ENCODE measurements around the gene RIN3. TPM values are rescaled to one million over a fixed set of nuclear protein-coding genes. Genes with fewer than 3 reads are reported as not detected.

The RIN3 gene
- total RNA-seq, 1 donor from 2014 or later, result 33.0 TPM

DNA sequence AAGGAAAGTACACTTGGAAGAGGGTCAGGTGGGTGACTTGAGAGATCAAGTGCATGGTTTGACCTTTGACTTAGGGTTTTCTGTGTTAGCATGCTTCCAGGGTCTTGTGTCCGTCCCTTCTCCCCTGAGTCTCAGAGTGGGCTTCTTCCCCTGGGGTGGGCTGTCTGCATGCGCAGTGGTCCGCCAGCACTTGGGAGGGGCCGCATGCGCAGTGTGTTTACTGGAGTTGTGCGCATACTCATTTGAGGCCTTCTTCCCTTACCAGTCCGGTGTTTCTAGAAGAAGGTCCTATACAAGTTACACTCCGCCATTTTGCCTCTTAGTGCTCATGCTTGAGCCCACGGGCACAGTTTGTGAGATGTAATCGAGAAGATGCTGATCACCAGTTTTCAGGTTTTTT, 58.5 kb downstream of the RIN3 start:
- intact Hi-C loops (cut with micrococcal nuclease), result no loop called here

DNA sequence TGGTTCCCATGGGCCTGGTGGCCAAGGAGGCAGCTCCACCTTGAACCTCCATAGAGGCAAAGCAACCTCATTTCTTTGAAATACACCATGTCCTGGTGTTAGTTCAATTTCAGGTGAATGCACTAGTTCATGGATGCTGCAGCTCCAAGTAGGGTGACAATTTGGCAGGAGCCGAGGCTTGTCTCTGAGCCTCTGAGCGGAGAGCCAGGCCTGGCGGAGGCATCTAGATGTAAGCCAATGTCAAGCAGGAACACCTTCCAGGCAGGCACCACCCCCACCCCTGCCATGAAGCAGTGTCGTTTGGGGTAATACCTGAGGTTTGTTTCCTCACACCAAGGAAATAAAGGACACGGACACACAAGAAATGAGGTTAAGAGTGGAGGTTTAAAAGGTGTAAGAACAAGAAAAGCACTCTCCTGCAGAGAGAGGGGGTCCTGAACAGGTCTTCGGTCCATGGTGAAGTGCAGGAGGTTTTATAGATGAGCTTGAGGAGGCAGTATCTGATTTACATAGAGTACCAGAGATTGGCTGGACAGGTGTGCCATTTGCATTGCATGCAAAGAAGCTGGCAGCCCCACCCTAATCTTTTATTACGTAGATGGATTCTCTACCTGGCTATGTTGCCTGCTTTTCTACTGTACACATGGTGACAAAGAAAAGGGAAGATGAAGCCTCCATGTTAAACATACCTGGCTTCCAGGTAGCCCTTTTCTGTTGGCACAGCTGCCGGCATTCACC, 60.3 kb downstream of the RIN3 start:
- intact Hi-C loops (cut with micrococcal nuclease), result no loop called here

DNA sequence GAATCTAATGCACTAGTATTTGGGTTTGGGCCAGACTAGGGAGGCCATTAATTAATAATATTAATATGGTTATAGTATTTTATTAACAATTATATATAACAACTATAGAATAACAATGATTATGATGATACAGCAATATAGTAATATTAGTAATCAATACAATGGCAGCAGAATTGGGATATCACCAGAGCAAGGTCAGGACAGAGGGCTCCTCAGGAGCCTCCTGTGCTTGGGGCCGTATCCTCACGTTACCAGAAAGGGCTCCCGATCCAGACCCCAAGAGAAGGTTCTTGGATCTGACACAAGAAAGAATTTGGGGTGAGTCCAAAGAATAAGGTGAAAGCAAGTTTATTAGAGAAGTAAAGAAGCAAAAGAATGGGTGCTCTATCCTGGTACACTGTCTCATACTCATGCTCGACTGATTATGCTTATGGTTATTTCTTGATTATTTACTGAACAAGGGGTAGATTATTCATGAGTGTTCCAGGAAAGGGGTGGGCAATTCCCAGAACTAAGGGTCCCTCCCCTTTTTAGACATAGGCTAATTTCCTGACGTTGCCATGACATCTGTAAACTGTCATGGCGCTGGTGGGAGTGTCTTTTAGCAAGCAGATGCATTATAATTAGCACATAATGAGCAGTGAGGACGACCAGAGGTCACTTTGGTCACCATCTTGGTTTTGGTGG, 61.6 kb downstream of the RIN3 start:
- intact Hi-C loops (cut with micrococcal nuclease), result no loop called here

DNA sequence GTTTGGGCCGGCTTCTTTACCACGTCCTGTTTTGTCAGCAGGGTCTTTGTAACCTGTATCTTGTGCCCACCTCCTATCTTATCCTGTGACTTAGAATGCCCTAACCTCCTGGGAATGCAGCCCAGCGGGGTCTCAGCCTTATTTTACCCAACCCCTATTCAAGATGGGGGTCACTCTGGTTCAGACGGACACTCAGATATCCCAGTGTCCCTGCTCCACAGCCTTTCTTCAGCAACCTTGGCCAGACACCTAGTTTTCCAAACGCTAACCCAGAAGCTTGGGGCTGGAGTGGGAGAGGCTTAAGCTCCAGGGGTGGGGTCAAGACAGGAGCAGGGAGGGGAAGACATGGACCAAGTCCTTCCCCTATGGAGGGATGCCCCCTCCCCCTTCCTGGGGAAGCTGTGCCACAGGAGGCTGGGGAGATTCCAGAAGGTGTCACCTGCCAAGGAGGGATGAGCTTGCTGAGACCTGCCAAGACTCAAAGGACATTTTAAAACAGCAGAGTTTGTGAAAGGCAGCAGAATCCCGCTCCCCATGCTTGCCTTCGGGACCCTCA, 62.2 kb downstream of the RIN3 start:
- intact Hi-C loops (cut with micrococcal nuclease), result no loop called here

DNA sequence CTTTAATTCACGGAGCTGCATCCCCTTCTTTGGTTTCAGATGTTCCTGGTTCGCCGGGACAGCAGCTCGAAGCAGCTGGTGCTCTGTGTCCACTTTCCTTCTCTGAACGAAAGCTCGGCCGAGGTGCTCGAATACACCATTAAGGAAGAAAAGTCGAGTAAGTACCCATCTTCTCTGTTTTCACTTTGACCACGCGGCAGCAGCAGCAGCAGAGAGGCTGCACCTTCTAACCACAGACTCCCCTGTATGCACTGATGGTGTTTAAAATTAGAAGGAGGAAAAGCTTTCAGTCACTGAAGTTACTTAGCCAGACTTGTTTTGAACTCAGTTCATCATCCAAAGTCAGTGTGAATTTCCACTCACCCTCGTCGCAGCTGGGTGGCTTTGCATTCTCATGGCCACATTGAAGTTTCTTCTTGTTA, 63.8 kb downstream of the RIN3 start:
- intact Hi-C loops (cut with micrococcal nuclease), result loop anchor here (1.0 kb wide), 2 partner anchors 8 to 9 kb away; no protein-coding TSS in a partner anchor

DNA sequence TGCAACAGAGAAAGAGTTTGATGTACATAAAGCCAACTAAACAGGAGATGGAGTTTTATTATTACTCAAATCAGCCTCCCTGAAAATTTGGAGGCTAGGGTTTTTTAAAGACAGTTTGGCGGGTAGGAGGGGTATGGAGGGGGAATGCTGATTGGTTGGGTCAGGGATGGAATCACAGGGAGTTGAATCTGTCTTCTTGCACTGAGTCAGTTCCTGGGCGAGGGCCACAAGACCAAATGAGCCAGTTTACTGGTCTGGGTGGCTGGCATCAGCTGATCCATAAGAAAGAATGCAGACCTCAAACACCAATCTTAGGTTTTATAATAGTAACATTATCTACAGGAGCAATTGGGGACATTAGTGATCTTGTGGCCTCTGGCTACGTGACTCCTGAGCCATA, 64.9 kb downstream of the RIN3 start:
- intact Hi-C loops (cut with micrococcal nuclease), result no loop called here

DNA sequence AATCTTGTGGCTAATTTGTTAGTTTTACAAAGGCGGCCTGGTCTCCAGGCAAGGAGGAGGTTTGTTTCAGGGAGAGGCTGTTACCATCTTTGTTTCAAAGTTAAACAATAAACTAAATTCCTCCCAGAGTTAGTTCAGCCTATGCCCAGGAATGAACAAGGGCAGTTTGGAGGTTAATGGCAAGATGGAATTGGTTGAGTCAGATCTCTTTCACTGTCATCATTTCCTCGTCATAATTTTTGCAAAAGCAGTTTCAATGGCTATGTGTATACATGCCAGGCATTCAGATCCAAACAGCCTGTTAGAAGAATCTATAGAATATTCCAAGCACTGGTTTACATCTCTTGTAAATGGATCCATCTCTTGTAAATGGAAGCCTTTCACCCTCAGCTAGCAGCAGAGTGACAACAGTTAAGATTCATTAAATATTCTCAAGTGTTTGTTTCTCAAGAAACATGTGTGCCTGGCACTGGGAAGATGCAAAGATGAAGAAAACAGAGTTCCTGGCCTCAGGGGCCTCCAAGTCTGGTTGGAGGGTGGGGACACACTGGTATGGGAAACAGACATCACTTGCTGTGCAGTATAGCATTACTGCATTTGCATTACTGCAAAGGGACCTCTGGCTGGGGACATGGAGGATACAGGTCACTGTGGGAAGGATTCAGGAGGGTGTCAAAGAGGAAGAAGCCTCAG, 65.8 kb downstream of the RIN3 start:
- intact Hi-C loops (cut with micrococcal nuclease), result no loop called here

DNA sequence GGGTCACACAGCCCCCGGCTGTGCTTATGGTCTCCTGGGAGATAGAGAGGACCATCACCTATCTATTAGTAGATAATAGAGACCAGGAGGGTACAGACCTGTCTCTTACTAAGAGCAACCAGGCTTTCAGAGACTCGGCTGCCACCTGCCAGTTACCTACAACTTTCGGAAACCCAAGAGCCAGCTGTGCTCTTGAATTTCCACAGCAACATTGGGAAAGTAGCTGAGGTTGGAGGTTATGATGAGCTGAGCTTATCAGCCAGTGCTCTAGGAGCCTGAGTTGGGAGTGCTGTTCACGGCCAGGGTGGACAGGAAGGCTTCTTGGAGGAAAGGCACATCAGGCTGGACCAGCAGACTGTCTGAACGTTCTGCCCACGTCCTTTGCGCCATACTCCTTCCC, 67.6 kb downstream of the RIN3 start:
- intact Hi-C loops (cut with micrococcal nuclease), result loop anchor here (10.0 kb wide), 1 partner anchor 716 kb away; the partner anchor contains the start of gene TC2N

DNA sequence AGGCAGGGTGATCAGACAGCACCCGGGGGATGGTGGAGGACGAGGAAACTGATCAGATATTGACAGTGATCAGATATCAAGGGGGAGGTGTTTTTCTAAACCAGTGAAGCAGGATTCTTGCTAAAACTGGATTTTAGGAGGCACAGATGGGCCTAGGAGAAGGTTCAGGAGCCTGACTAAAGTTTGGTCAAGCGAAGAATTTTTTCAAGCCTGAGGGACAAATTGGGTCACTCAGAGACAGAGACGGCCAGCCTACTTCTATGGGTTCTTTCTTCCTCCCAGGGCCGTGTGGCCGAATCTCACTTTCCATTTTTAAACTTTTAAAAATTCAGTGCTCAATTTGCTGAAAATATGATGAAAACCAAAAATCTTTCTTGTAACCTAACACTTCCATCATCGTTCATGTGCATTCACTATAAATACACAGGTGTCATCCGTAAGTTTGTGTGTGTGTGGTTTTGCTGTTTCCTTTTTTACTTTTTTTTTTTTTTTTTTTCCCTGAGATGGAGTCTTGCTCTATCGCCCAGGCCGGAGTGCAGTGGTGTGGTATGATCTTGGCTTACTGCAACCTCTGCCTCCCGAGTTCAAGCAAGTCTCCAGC, 68.5 kb downstream of the RIN3 start:
- intact Hi-C loops (cut with micrococcal nuclease), result loop anchor here (10.0 kb wide), 1 partner anchor 717 kb away; the partner anchor contains the start of gene TC2N

DNA sequence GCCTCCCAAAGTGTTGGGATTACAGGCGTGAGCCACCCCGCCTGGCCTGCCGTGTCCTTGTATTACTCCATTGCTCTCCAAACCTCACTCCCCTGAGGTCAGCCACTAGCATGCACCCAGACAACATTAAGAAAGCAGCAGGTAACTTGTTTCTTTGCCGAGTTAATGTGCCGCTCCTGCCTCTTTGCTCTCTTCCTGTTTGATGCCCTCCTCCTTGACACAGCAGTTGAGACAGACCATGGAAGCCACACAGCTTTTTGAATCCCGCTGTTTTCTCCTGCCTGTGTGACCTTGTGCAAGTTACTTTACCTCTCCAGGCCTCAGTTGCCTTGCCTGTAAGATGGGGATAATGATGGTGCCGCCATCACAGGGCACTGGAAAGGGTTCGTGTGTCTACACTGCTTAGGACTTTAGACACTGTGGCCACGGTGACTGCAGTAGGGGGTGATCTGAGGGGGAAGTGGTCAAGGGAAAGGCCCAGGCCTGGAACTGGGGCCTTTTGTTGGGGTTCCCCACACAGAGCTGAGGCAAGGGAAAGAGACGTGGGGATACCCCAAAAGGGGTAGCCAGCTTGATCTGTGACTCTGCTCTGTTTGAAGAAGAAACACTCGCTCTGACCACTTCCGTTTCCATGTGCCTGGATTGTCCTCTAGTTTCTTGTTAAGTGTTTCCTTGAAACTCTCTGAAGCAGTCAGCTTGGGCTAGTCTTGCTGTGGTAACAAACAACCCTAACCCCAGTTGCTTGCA, 69.3 kb downstream of the RIN3 start:
- intact Hi-C loops (cut with micrococcal nuclease), result loop anchor here (10.0 kb wide), 1 partner anchor 718 kb away; the partner anchor contains the start of gene TC2N

DNA sequence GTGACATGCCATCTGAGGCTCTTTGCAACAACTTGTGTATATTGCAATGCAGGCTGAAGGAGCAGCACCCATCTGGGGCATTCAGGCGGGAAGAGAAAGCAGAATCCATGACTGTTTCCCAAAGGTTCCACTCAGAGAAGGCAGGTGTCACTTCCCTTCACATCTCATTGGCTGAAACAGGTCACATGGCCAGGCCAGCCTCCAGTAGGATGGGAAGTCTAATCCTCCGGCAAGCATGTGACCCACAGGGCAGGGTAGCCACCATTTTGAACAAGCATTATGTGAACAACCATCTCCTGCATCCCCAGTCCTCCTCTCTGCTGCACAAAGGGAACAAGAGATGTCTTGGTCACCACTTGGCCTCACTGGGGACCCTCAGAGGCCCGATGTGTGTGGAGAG, 70.6 kb downstream of the RIN3 start:
- intact Hi-C loops (cut with micrococcal nuclease), result loop anchor here (10.0 kb wide), 1 partner anchor 719 kb away; the partner anchor contains the start of gene TC2N

DNA sequence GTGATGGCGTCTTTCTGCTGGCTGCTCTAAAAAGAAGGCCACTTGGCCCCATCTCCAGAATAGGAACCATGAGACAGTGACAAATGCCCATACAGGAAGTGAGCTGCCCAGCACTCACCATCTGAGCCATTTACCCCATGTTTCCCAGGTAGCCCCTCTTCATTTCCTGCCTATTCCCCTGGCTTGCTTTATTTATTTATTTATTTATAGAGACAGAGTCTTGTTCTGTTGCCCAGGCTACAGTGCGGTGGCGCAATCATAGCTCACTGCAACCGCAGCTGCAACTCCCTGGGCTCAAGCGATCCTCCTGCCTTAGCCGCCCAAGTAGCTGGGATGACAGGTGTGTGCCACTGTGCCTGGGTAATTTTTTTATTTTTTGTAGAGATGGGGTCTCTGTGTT, 71.2 kb downstream of the RIN3 start:
- intact Hi-C loops (cut with micrococcal nuclease), result loop anchor here (10.0 kb wide), 1 partner anchor 720 kb away; the partner anchor contains the start of gene TC2N

DNA sequence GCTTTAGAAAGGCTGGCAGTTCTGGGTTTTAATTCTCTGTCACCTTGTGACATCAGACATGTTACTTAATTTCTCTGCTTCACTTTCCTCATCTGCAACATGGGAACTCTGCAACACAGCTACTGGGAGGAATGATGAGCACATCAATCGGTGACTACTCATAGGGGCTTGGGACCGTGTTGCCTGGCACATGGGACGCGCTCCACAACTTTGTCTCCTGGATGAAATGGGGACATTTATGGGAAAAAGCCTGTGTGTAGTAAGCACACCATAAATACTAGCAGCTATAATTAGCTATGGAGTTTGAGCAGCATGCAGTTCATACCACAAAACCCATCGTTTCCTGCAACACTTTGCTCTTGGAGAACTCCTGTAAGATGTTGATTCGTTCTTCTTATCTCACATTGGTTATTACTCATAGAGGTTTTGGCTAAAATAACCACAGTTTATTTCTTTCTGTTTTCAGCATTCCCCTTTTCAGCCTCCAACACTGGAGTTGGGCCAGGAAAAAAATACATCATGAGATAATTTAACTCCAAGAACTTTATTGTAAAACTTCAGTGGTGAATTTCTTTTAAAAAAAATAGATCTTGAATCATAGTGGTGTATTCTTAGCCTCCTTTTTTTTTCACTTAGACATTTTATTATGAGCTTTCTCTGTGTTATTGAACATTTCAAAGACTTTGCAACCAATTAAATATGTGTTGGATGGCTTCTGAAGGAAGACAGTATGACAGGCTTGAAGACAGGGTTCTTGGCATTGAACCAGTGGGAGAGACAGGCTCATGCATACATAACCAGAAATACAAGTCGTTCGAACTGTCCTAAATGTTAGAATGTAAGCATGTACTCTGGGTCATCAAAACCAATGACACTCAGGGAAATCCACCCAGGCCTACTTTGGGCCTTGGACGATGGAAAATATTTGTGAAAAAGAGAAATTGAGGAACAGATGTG, 72.7 kb downstream of the RIN3 start:
- intact Hi-C loops (cut with micrococcal nuclease), result loop anchor here (1.0 to 10.0 kb wide), 6 partner anchors 9 to 721 kb away; partner anchors contain the start of gene TC2N

DNA sequence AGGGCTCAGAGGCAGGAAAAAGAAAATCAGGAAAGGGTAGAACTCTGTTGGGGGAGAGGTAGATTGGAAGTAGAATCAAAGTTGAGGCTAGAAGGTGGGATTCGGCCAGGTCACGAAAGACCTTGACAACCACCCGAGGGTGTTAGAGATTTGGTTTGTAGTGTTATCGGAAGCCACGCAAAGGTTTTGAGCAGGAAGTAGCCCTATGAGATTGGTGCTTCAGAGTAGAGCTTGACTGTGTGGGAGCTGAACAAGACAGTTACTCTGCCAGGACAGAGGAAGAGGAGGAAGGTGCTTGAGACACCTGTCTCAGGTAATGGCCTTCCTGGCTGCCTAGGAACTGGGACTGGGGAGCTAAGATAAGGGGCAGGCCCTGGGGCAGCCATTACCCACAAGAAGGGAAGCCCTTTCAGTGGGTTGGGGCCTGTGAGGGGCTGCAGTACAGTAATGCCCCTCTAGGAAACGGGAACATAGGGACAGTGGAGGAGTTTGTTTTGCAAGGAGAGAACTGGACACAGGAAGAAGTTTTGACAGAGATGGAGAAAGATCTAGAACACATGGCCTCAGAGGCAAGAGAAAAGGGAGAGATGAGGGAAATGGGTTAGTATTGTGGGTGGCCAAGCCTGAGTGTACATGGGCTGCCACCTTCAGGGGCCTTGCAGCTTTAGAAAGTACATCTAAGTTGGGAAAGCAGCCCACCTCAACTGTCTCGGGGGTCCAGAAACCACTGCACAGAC, 73.5 kb downstream of the RIN3 start:
- intact Hi-C loops (cut with micrococcal nuclease), result loop anchor here (1.0 to 10.0 kb wide), 7 partner anchors 10 to 722 kb away; partner anchors contain the start of gene TC2N

DNA sequence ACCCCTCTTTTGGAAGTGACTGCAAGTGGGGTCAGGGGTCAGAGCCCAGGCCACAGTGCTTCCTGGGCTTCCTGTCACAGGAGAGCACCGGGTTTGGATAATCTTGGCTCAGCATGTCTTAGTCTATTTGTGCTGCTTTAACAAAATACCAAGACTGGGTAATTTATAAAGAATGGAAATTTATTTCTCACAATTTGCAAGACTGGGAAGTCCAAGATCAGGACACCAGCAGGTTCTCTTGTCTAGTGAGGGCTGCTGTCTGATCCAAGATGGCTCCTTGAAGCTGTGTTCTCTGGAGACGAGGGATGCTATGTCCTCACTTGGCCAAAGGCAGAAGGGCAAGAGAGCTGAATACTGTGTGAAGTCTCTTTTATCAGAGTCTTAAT, 74.1 kb downstream of the RIN3 start:
- intact Hi-C loops (cut with micrococcal nuclease), result loop anchor here (1.0 to 10.0 kb wide), 3 partner anchors 37 to 723 kb away; partner anchors contain the start of gene TC2N

DNA sequence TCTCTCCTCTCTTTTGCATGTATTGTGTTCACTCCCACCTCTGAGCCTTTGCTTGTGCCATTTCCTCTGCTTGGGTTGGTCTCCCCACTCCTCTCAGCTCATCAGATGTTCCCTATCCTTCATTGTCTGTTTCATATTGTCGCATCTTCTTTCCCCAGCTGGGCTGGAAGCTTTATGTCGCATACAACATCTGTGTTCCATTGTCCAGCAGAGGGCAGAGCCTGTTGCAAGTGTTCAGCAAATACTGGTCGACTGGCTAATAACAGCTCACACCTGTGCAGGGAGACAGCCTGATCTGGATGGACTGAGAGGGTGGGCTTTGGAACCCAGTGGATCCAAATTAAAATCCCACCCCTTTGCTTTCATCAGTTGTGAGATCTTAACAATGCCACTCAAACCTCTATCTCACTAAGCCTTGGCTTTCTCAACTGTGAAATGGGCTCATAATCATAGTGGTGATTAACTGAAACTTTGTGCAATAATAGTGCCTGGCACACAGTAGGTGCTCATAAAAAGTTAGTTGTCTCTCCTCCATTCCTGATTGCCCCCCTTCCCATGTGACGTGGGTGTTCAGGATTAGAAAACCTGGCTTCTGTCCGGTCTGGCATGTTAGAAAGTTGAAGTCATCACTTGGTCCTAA, 75.8 kb downstream of the RIN3 start:
- intact Hi-C loops (cut with micrococcal nuclease), result loop anchor here (10.0 kb wide), 1 partner anchor 725 kb away; the partner anchor contains the start of gene TC2N

DNA sequence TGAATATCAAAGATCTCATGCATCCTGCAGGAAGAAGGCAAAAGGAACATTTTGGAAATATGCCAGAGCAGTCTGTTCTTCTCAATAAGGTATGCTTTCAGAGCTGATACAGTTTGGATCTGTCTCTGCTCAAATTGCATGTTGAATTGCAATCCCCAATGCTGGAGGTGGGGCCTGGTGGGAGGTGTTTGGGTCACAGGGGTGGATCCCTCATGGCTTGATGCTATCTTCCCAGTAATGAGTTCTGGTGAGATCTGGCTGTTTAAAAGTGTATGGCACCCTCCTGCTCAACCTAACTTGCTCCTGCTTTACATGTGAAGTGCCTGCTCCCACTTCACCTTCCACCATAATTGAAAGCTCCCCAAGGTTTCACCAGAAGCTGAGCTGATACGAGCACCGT, 76.6 kb downstream of the RIN3 start:
- intact Hi-C loops (cut with micrococcal nuclease), result no loop called here

DNA sequence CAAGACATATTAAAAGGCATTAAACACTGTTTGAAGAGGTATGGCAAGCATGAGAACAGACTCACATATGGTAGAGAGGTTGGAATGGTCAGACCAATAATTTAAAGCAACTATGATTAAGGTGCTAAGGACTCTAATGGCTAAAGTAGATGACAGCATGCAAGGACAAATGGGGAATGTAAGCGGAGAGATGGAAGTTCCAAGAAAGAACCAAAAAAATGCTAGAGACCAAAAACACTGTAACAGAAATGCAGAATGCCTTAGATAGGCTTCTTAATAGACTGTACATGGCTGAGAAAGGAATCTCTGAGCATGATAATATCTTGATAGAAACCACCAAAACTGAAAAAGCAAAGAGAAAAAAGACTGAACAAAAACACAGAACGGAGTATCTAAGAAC, 77.4 kb downstream of the RIN3 start:
- intact Hi-C loops (cut with micrococcal nuclease), result no loop called here
